Psoas muscle (tissue), 8 donors: ENCODE data around the gene CDK15. TPM values are rescaled to one million over a fixed set of nuclear protein-coding genes. Genes with fewer than 3 reads are reported as not detected.

ENCODE experiments used
- ATAC-seq, 4 donors: fragments of 200-7000 bp; cut with Tn5 transposase; one replicate each; pipeline ENCODE4 v1.9.1; 2020; ENCODE audit warnings: moderate library complexity in 3 of 4, mild to moderate bottlenecking in 2 of 4
- DNase-seq, 2 donors: peaks; one replicate each; pipeline ENCODE4 v3.0.0-alpha.2; 2020
- H3K27ac ChIP-seq: fragments of 200-600 bp; one replicate; pipeline ENCODE4 v1.8.0; 2022
- H3K27me3 ChIP-seq, 3 donors: fragments of 200-600 bp in 1 of 3; one replicate each; pipeline versions ENCODE4 v1.6.1 to v1.8.0; 2013 to 2022; ENCODE audit warnings: low read length in 2 of 3, mild to moderate bottlenecking in 2 of 3, moderate library complexity in 1 of 3; ENCODE audit not compliant: insufficient read depth in 3 of 3
- H3K36me3 ChIP-seq, 2 donors: fragments of 200-600 bp in 1 of 2; one replicate each; pipeline versions ENCODE4 v1.6.1 to v1.8.0; 2013 to 2022; ENCODE audit warnings: low read depth in 1 of 2, mild to moderate bottlenecking in 1 of 2, moderate library complexity in 1 of 2; ENCODE audit not compliant: insufficient read depth in 1 of 2
- H3K4me1 ChIP-seq: fragments of 200-600 bp; one replicate; pipeline ENCODE4 v1.8.0; 2022
- H3K4me3 ChIP-seq: fragments of 200-600 bp; one replicate; pipeline ENCODE4 v1.8.0; 2022; ENCODE audit warnings: mild to moderate bottlenecking
- H3K9me3 ChIP-seq: fragments of 200-600 bp; one replicate; pipeline ENCODE4 v1.8.0; 2022
- CTCF ChIP-seq: fragments of 200-600 bp; IDR thresholded peaks from one replicate; pipeline ENCODE4 v1.8.0; 2022; ENCODE audit warnings: antibody characterized with exemption
- WGBS, 3 donors: extraction: QIAGEN DNeasy Blood & Tissue Kit; methylation state at CpG; one replicate each; pipeline versions ENCODE4 v1.1.6 to v1.1.7; 2013; 5-methylcytosine and 5-hydroxymethylcytosine counted together
- intact Hi-C, 2 donors: fragments of 100-400 bp; cut with DNase I; formaldehyde crosslinking; loops; one replicate each; pipeline versions ENCODE4 v1.11.0 to v1.14.2; 2022
- polyA plus RNA-seq, 3 donors: library from polyadenylated mRNA; stranded (reverse); fragments of 200-250 nt; gene quantifications; one replicate each; pipeline ENCODE4 v1.2.3, GENCODE V29; 2013
- total RNA-seq, 4 donors: library from RNA; stranded (reverse); fragmentation: NEBNext Ultra II Directional in 2 of 4; extraction: Animal tissue kit (Norgen Biotek cat#: 25700) in 2 of 4; gene quantifications; one replicate each; pipeline versions ENCODE4 v1.2.1 to v1.2.4, GENCODE V29; 2021 to 2023
- donor health status: healthy with polysubstance abuse.
- donor health status: DM: no; HTN: no; CAD: no; lungs with moderate emphysema.
- donor health status: Bipolar disorder and iron deficiency.
- donor health status: healthy.
- donor health status: DM: yes; HTN: yes; CAD: no.
- donor health status: DM: no; HTN: no; CAD: no.
- donor health status: DM: no; HTN: no; CAD: no.
- donor health status: DM: yes; HTN: yes; CAD: no.

Gene CDK15
- total and polyA plus RNA-seq, 7 donors, result 0.05 to 0.92 (median 0.31) TPM; not detected in 1

DNA sequence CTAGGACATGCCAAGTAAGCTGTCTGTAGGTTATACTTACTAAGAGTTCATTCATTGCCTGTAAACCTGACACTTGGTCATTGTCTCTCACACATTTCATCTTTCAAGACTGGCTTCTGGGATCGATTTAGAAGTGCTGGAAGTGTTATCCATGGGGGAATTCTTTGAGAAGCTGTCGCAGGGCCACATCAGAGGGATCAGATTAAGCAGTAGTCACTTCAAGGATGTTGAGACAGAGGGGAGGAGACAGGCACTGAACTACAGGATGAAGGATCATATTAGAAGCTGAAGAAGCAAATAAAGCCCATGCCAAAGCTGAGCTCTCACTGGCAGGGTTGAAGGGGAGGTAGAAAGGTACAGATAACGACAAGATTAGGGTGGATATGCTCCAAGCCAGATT lies 49.0 kb downstream of the CDK15 start:
- H3K36me3 ChIP-seq, result no peaks in the 10 kb centered on the region
- ATAC-seq (no peak), DNase-seq (no peak)
- H3K4me3 ChIP-seq, result no peak overlapping the region
- no peaks in the 10 kb centered on the region for H3K27me3 ChIP-seq
- H3K4me1 ChIP-seq, result peaks cover 23% of the 10 kb centered on the region
- no peak overlapping the region for H3K27ac ChIP-seq
- 70 to 77% (median 77%) methylated on average over 3 of the region's 3 CpGs for WGBS, 3 donors
- no peaks in the 10 kb centered on the region for H3K9me3 ChIP-seq
- no peak for TF ChIP-seq CTCF
- intact Hi-C loops, result loop anchor here in 1 of 2 donors (5.0 kb wide), 1 partner anchor 522 kb away; the partner anchor contains the start of gene BMPR2

DNA sequence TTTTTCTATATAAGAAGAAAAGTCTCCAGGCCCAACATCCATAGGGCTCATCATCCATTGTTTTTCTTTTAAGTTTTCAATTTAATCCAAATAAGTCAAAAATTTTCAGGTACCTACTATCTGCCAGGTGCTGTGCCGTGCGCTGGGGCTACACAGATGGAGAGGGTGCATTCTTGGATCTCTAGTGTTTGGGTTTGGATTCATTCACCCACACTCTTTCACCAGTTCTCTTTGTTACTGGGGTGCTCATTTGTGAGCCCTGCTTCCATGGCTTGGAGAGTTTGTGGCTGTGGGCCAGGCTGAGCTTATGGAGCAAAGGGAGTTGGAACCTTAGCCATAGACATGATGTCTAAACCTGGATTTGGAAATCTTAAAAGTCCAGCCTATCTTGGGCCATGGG lies 51.0 kb downstream of the CDK15 start:
- no peak for ATAC-seq
- no peaks in the 10 kb centered on the region for H3K36me3 ChIP-seq
- H3K27ac ChIP-seq, result no peak overlapping the region
- no peak for TF ChIP-seq CTCF
- H3K27me3 ChIP-seq, result no peaks in the 10 kb centered on the region
- no peak for DNase-seq
- intact Hi-C loops, result loop anchor here in 1 of 2 donors (5.0 kb wide), 1 partner anchor 520 kb away; the partner anchor contains the start of gene BMPR2
- no peaks in the 10 kb centered on the region for H3K9me3 ChIP-seq
- peaks cover 23% of the 10 kb centered on the region for H3K4me1 ChIP-seq
- H3K4me3 ChIP-seq, result no peak overlapping the region
- 96 to 98% (median 98%) methylated on average over 2 of the region's 2 CpGs for WGBS, 3 donors

DNA sequence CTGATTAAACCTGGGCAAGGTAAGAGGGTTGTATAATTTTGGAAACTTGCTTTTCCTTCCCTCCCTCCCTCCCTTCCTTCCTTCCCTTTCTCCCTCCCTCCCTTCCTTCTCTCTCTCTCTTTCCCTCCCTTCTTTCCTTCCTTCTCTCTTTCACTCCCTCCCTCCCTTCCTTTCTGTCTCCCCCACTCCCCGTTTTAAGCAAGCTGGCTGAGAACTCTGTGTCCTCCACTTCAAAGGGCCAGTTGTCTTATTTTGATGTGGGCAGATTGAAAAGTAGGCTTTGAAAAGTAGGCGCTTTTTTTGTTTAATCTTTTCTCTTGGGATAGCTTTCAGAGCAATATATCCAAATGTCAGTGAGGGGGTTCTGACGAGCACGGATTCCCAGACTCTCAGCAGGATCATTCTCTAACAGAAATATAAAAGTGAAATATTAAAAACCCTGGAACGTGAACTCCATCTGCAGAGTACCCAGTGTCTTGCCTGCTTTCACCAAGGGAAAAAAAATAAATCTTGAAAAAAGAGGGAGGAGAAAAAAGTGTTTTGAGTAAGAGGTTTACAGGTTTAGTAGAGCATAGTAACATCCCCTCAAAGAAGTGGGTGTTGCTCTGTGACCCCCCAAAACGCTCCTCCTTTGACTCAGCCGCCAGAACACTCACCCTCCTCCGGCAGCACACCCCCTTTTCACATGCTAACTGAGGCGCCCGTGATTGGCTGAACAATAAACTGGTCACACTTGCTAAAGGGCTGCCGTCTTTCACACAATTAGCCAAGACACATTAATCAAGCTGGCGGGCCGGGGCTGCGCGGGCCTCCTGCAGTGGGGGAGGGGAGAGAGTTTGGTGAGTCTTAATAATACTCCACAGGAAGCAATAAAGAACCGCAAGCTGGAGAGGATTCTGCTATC lies 52.2 kb downstream of the CDK15 start:
- Histone ChIP-seq H3K27me3 (no peaks in the 10 kb centered on the region), H3K27ac (no peak overlapping the region), H3K9me3 (no peaks in the 10 kb centered on the region), H3K4me3 (peak overlapping the region; percentile 35), H3K36me3 (no peaks in the 10 kb centered on the region), H3K4me1 (peaks cover 18% of the 10 kb centered on the region)
- intact Hi-C loops, result loop anchor here in 1 of 2 donors (5.0 kb wide), 1 partner anchor 519 kb away; the partner anchor contains the start of gene BMPR2
- DNase-seq, result peak in 1 of 2 donors; percentile 57
- ATAC-seq, result peak; percentile 22 to 62 (median 46)
- WGBS, 3 donors, result 11 to 20% (median 15%) methylated on average over 16 of the region's 16 CpGs
- TF ChIP-seq CTCF, result no peak

- H3K27ac ChIP-seq, result no peak overlapping the region
- intact Hi-C loops, result loop anchor here (1.0 to 5.0 kb wide), 5 partner anchors 68 to 517 kb away; partner anchors contain the start of gene BMPR2 (in 1 of the 2)
- no peak for TF ChIP-seq CTCF
Observed at GRCh38 chr2:201859949-201860348, 53.6 kb downstream of the CDK15 start.

More at GRCh38 chr2:201859949-201860348, 53.6 kb downstream of the CDK15 start:
- peaks cover 9% of the 10 kb centered on the region for H3K4me1 ChIP-seq
- no peaks in the 10 kb centered on the region for H3K9me3 ChIP-seq
- H3K4me3 ChIP-seq, result no peak overlapping the region
- 92 to 94% (median 94%) methylated on average over 5 of the region's 5 CpGs for WGBS, 3 donors
- ATAC-seq, result no peak
- DNase-seq, result no peak
- H3K27me3 ChIP-seq, result no peaks in the 10 kb centered on the region
- no peaks in the 10 kb centered on the region for H3K36me3 ChIP-seq
